Progenitor cell of endocrine pancreas (in vitro differentiated cells): ENCODE measurements around the gene KMT2C. TPM values are rescaled to one million over a fixed set of nuclear protein-coding genes. Genes with fewer than 3 reads are reported as not detected.
A peak's percentile ranks its signal among the peaks of the same experiment; 100 is the strongest.
"Not testable (repeated sequence)": the region's sequence is repeated elsewhere in the genome, so short reads cannot be mapped to it uniquely, and the experiment has no call there.

Experiments
- DNase-seq: peaks from one replicate; pipeline ENCODE4 v3.0.0; 2021; ENCODE audit warnings: low spot score; ENCODE audit not compliant: unreplicated experiment
- H3K27ac Mint-ChIP-seq: 2 replicates; pipeline ENCODE4 v1.8.0; 2021; ENCODE audit warnings: mild to moderate bottlenecking, moderate library complexity, mixed read lengths
- H3K27me3 Mint-ChIP-seq: 2 replicates; pipeline ENCODE4 v1.8.0; 2021; ENCODE audit warnings: mixed read lengths
- H3K36me3 Mint-ChIP-seq: 2 replicates; pipeline ENCODE4 v1.8.0; 2022; ENCODE audit warnings: mixed read lengths; ENCODE audit not compliant: insufficient read depth
- H3K4me1 Mint-ChIP-seq: 2 replicates; pipeline ENCODE4 v1.8.0; 2021; ENCODE audit warnings: low read depth, mixed read lengths
- H3K4me3 Mint-ChIP-seq: 2 replicates; pipeline ENCODE4 v1.8.0; 2021; ENCODE audit warnings: low read depth, mild to moderate bottlenecking, moderate library complexity, mixed read lengths
- H3K9me3 Mint-ChIP-seq: 2 replicates; pipeline ENCODE4 v1.8.0; 2021; ENCODE audit warnings: low read depth, mixed read lengths
- total RNA-seq: library from RNA; stranded (reverse); gene quantifications from 2 replicates; pipeline ENCODE4 v1.2.1, GENCODE V29; 2021
- TF ChIP-seq, protein P1 (sequence below): fragments of 200-600 bp; sonication (generic); IDR thresholded peaks from one replicate; pipeline ENCODE4 v1.5.0; 2021; ENCODE audit warnings: antibody characterized with exemption, mild to moderate bottlenecking; ENCODE audit not compliant: unreplicated experiment

Gene KMT2C
- total RNA-seq, 1 donor from 2014 or later, result 75.9 TPM

DNA sequence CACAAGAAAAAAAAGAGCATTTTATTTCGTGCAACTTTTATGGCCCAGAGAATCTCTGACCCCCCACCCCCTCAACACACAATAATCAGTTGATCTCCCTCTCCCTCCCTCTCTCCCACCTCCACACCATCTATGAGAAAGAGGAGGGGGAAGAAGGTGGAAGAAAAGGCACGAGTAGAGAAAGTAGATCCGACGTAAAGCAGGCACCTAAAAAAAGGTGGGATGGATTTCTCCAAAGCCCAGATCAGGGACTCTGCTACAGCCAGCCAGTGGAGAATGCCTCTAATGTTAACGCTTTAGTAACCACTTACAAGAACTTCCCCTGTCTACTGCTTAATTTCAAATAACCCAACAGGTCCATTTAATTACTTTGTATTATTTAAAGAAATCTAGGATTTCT is 24.4 kb downstream of the KMT2C start:
- Mint-ChIP-seq H3K4me3 (peak overlapping the region; percentile 56), H3K9me3 (no peaks in the 10 kb centered on the region), H3K36me3 (peaks cover 8% of the 10 kb centered on the region), H3K4me1 (peaks cover 8% of the 10 kb centered on the region), H3K27ac (peak overlapping the region; percentile 3), H3K27me3 (no peaks in the 10 kb centered on the region)
- DNase-seq, result no peak
- TF ChIP-seq, protein P1, sequence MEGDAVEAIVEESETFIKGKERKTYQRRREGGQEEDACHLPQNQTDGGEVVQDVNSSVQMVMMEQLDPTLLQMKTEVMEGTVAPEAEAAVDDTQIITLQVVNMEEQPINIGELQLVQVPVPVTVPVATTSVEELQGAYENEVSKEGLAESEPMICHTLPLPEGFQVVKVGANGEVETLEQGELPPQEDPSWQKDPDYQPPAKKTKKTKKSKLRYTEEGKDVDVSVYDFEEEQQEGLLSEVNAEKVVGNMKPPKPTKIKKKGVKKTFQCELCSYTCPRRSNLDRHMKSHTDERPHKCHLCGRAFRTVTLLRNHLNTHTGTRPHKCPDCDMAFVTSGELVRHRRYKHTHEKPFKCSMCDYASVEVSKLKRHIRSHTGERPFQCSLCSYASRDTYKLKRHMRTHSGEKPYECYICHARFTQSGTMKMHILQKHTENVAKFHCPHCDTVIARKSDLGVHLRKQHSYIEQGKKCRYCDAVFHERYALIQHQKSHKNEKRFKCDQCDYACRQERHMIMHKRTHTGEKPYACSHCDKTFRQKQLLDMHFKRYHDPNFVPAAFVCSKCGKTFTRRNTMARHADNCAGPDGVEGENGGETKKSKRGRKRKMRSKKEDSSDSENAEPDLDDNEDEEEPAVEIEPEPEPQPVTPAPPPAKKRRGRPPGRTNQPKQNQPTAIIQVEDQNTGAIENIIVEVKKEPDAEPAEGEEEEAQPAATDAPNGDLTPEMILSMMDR, result no peak

DNA sequence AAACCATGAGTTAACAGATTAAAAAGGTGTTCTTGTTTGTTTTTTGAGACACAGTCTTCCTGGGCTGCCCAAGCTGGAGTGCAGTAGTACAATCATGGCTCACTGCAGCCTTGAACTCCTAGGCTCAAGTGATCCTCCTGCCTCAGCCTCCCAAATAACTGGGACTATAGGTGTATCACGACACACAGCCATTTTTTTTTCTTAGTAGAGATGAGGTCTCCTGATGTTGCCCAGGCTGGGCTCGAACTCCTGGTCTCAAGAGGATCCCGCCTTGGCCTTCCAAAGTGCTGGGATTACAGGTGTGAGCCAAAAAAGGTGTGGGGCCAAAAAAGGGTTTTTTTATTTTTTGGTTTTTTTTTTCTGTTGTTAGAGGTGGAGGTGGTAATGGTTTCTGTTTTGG is 29.3 kb downstream of the KMT2C start:
- TF ChIP-seq, protein P1, result no peak
- H3K4me1 Mint-ChIP-seq, result peaks cover 5% of the 10 kb centered on the region
- no peak for DNase-seq
- H3K36me3 Mint-ChIP-seq, result peaks cover 14% of the 10 kb centered on the region
- H3K27ac Mint-ChIP-seq, result no peak overlapping the region
- H3K4me3 Mint-ChIP-seq, result no peak overlapping the region
- no peaks in the 10 kb centered on the region for H3K27me3 Mint-ChIP-seq
- no peaks in the 10 kb centered on the region for H3K9me3 Mint-ChIP-seq

DNA sequence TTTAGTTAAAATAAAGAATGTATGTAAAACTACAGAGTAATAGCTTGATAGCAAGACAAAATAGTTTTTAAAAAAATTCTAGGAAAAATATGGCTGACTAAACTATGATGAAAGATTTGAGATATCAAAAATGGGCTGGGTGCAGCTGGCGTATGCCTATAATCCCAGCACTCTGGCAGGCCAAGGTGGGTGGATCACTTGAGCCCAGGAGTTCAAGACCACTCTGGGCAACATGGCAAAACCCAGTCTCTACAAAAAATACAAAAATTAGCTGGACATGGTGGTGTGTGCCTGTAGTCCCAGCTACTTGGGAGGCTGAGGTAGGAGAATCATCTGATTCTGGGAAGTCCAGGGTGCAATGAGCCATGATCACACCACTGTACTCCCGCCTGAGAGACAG is 29.8 kb downstream of the KMT2C start:
- not testable (repeated sequence) for H3K9me3 Mint-ChIP-seq, H3K4me1 Mint-ChIP-seq, DNase-seq, H3K27ac Mint-ChIP-seq, H3K27me3 Mint-ChIP-seq, H3K4me3 Mint-ChIP-seq
- H3K36me3 Mint-ChIP-seq, result peaks cover 14% of the 10 kb centered on the region

DNA sequence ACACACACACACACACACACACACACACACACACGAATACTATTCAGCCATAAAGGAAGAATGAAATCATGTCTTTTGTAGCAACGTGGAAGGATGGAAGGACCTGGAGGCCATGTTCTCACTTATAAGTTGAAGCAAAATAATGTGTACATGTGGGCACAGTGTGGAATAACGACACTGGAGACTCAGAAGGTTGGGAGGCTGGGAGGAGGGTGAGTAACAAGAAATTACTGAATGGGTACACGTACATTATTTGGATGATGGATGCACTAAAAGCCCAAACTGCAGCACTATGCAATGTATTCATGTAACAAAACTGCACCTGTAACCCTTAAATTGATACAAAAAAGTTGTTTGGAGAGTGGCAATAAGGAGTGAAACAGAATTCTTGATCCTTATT is 32.1 kb downstream of the KMT2C start:
- H3K27me3 Mint-ChIP-seq, result no peaks in the 10 kb centered on the region
- H3K36me3 Mint-ChIP-seq, result peaks cover 18% of the 10 kb centered on the region
- H3K9me3 Mint-ChIP-seq, result peaks cover 4% of the 10 kb centered on the region
- no peak overlapping the region for H3K27ac Mint-ChIP-seq
- no peak overlapping the region for H3K4me3 Mint-ChIP-seq
- TF ChIP-seq, protein P1, result no peak
- H3K4me1 Mint-ChIP-seq, result peaks cover 4% of the 10 kb centered on the region
- DNase-seq, result no peak

DNA sequence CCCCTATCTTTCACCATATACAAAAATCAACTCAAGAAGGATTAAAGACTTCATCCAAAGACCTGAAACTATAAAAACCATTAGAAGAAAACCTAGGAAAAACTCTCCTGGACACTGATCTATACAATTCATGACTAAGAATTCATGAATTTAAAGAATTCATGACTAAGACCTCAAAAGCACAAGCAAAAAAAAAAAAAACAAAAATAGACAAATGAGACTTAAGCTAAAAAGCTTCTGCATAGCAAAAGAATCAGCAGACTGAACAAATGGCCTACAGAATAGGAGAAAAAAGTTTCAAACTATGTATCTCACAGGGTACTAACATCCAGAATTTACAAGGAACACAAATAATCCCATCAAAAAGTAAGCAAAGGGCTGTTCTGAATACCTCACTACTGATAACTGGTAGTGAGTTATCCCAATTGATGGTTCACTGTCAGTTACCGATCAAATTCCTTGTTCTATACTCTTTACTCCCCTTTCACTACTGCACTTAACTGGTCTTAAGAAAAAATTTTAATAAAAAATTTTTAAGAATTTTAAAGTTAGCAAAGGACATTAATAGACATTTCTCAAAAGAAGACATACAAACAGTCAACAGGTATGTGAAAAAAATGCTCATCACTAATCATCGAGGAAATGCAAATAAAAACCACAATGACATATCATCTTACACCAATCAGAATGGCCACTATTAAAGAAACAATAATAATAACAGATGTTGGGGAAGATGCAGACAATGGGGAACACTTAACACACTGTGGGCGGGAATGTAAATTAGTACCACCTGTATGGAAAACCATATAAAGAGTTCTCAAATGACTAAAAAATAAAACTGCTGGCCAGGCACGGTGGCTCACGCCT is 33.2 kb downstream of the KMT2C start:
- Mint-ChIP-seq H3K4me3 (no peak overlapping the region), H3K9me3 (peaks cover 4% of the 10 kb centered on the region), H3K36me3 (peaks cover 19% of the 10 kb centered on the region), H3K27me3 (no peaks in the 10 kb centered on the region), H3K27ac (no peak overlapping the region), H3K4me1 (peaks cover 9% of the 10 kb centered on the region)
- TF ChIP-seq, protein P1, result no peak
- no peak for DNase-seq

DNA sequence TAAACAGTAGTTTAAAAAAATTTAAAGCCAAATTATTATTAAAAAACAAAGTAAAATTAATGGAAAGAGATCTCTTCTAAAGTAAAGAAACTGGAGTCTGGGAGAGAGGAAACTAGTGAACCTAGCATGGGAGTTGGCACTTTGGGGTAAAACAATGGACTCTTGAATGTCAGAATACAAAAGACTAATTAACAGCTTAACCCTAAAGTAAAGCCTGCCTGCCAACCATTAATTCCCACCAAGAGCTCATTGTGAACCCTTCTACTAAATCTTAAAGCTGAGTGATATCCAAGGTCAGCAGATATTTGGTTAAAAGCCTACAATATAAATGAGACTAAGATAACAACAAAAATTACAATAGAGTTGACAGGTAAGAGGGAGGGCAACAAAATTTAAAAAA is 36.5 kb downstream of the KMT2C start:
- Mint-ChIP-seq H3K36me3 (peaks cover 8% of the 10 kb centered on the region), H3K27ac (no peak overlapping the region), H3K4me3 (no peak overlapping the region), H3K27me3 (no peaks in the 10 kb centered on the region), H3K4me1 (peaks cover 22% of the 10 kb centered on the region), H3K9me3 (peaks cover 4% of the 10 kb centered on the region)
- no peak for DNase-seq
- TF ChIP-seq, protein P1, result no peak
